Measurements from ENCODE around the gene CBLN1. TPM values are rescaled to one million over a fixed set of nuclear protein-coding genes. Genes with fewer than 3 reads are reported as not detected.
"Not testable (repeated sequence)": the region's sequence is repeated elsewhere in the genome, so short reads cannot be mapped to it uniquely, and the experiment has no call there.

CBLN1 gene
- total RNA-seq, 1 donor from 2014 or later = 0.11 TPM

DNA sequence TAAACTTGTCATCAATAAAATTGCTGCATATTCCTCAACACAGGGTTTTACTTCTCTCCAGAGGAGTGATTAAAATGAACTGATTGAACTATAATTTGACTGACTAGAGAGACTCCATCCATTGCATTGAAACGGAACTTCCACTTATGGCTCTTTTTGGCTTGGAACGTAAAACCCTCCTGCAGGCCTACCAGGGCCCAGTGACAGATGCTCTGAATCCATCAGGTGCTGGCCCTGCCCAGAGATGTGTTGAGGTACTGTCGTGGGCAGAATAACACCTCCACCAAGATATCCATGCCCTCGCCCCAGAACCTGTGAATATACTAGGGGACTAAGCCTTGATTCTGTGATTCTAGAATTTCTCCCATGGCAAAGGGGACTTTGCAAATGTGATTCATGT lies 45.4 kb downstream of the CBLN1 start:
- no peaks in the 10 kb centered on the region for H3K27me3 ChIP-seq (ENCODE audit: insufficient read depth, low read length)
- no peaks in the 10 kb centered on the region for H3K79me2 ChIP-seq (ENCODE audit: insufficient read depth, low read length)
- H3K4me1 ChIP-seq (ENCODE audit: insufficient read depth, low read length) = no peaks in the 10 kb centered on the region
- no peaks in the 10 kb centered on the region for H3K9me3 ChIP-seq (ENCODE audit: insufficient read depth, low read depth, low read length)
- no peak overlapping the region for H2AFZ ChIP-seq (ENCODE audit: low read depth, low read length)
- H3K36me3 ChIP-seq (ENCODE audit: insufficient read depth, low read length) = no peaks in the 10 kb centered on the region
- no peaks in the 10 kb centered on the region for H3K4me1 Mint-ChIP-seq (ENCODE audit: low read depth, unreplicated experiment)
- H3K36me3 Mint-ChIP-seq (ENCODE audit: low read depth, unreplicated experiment) = no peaks in the 10 kb centered on the region
- no peak for TF ChIP-seq EZH2 (IDR thresholded peaks at IDR 0.05; ENCODE audit: insufficient read depth, low read length)
- TF ChIP-seq, protein P1, sequence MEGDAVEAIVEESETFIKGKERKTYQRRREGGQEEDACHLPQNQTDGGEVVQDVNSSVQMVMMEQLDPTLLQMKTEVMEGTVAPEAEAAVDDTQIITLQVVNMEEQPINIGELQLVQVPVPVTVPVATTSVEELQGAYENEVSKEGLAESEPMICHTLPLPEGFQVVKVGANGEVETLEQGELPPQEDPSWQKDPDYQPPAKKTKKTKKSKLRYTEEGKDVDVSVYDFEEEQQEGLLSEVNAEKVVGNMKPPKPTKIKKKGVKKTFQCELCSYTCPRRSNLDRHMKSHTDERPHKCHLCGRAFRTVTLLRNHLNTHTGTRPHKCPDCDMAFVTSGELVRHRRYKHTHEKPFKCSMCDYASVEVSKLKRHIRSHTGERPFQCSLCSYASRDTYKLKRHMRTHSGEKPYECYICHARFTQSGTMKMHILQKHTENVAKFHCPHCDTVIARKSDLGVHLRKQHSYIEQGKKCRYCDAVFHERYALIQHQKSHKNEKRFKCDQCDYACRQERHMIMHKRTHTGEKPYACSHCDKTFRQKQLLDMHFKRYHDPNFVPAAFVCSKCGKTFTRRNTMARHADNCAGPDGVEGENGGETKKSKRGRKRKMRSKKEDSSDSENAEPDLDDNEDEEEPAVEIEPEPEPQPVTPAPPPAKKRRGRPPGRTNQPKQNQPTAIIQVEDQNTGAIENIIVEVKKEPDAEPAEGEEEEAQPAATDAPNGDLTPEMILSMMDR (IDR thresholded peaks at IDR 0.05; ENCODE audit: insufficient read depth, low read depth, low read length) = no peak
- H3K27me3 Mint-ChIP-seq (ENCODE audit: low read depth, unreplicated experiment) = peaks cover 4% of the 10 kb centered on the region
- DNase-seq (ENCODE audit: low read depth) = no peak
- H3K9me3 Mint-ChIP-seq (ENCODE audit: unreplicated experiment) = peaks cover 1% of the 10 kb centered on the region
- H3K9ac ChIP-seq (ENCODE audit: low read length) = no peak overlapping the region
- H3K4me3 Mint-ChIP-seq (ENCODE audit: unreplicated experiment) = no peak overlapping the region
- no peak for FAIRE-seq
- no peak overlapping the region for H3K4me3 ChIP-seq (ENCODE audit: insufficient read depth, low read depth, low read length)
- no peak overlapping the region for H3K27ac Mint-ChIP-seq (ENCODE audit: unreplicated experiment)
- no peak overlapping the region for H3K27ac ChIP-seq (ENCODE audit: low read depth, low read length)
- H4K20me1 ChIP-seq (ENCODE audit: insufficient read depth, low read length) = no peaks in the 10 kb centered on the region
- no peak overlapping the region for H3K4me2 ChIP-seq (ENCODE audit: low read length)

- H3K4me1 ChIP-seq (ENCODE audit: insufficient read depth, low read length); H3K27ac Mint-ChIP-seq (ENCODE audit: unreplicated experiment); H3K9me3 Mint-ChIP-seq (ENCODE audit: unreplicated experiment); H3K36me3 ChIP-seq (ENCODE audit: insufficient read depth, low read length); H3K27me3 ChIP-seq (ENCODE audit: insufficient read depth, low read length); H3K79me2 ChIP-seq (ENCODE audit: insufficient read depth, low read length); H3K36me3 Mint-ChIP-seq (ENCODE audit: low read depth, unreplicated experiment); H3K27ac ChIP-seq (ENCODE audit: low read depth, low read length); FAIRE-seq; H2AFZ ChIP-seq (ENCODE audit: low read depth, low read length); H3K4me3 Mint-ChIP-seq (ENCODE audit: unreplicated experiment); H3K4me3 ChIP-seq (ENCODE audit: insufficient read depth, low read depth, low read length); H3K4me1 Mint-ChIP-seq (ENCODE audit: low read depth, unreplicated experiment); H4K20me1 ChIP-seq (ENCODE audit: insufficient read depth, low read length); H3K9me3 ChIP-seq (ENCODE audit: insufficient read depth, low read depth, low read length); DNase-seq (ENCODE audit: low read depth); H3K4me2 ChIP-seq (ENCODE audit: low read length); H3K9ac ChIP-seq (ENCODE audit: low read length): not testable (repeated sequence)
- H3K27me3 Mint-ChIP-seq (ENCODE audit: low read depth, unreplicated experiment) = peaks cover 17% of the 10 kb centered on the region
Observed at GRCh38 chr16:49228335-49228734, 53.3 kb downstream of the CBLN1 start.

Other genes starting within 250 kb of the CBLN1 start
- not detected in 2 replicates for gene C16orf78, start 92.0 kb upstream of the CBLN1 start, total RNA-seq